GM21737 (cell line): ENCODE data around the gene RALGDS.

Experiments used
- ATAC-seq: cut with Tn5 transposase; IDR thresholded peaks from one replicate; pipeline ENCODE4 v1.9.1; 2021; ENCODE audit warnings: mild to moderate bottlenecking, moderate library complexity; ENCODE audit not compliant: unreplicated experiment

Gene RALGDS

DNA sequence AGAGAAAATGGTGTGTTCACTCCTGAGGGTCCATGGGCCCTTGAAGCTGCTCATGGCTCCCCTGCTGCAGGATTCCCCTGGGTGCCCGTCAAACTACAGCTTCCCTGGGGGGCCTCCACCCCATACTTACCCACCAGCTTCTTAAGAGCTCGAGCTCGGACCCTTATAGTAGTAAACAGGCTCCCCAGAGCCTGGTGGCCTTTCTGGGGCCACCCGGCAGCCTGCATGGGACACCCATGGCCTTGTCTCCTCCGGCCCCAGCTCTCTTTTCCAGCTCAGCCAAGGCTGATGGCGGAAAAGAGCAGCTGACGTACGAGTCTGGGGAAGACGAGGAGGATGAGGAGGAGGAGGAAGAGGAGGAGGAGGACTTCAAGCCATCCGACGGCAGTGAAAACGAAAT is 63.5 kb downstream of the RALGDS start:
- ATAC-seq, result no peak

DNA sequence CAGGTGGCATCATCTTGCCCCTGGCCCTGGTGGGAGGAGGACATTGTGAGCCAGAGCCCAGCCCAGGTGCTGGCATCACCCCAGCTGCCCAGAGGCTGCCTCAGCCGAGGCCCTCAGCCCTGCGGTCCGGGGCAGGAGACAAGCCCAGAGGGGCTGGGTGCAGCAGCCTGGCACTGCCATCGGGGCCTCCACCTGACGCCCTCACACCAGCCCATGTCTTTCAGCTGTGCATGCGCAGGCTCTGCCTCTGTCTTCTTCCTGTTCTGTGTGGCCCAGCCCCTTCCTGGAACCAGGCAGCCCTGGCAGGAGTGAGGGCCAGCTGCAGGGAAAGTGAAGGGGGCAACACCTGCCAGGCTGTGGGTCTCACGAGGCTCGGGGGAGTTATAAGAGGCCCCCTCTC is 64.0 kb downstream of the RALGDS start:
- no peak for ATAC-seq

DNA sequence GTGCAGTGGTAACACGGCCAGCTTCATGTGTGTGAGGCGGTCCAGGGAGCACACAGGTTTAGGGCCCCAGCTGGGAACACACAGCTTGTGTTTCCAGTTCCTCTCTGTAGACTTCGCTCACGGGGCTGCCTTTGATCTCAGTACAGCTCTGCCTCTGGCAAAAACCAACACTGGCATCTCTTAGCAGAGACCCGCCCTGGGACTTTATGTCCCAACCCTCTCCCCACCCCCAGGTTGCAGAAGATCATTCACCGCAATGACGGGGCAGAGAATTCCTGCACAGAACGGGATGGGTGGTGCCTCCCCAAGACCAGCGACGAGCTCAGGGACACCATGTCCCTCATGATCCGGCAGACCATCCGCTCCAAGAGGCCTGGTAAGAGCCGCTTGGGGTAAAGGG is 64.5 kb downstream of the RALGDS start:
- no peak for ATAC-seq

DNA sequence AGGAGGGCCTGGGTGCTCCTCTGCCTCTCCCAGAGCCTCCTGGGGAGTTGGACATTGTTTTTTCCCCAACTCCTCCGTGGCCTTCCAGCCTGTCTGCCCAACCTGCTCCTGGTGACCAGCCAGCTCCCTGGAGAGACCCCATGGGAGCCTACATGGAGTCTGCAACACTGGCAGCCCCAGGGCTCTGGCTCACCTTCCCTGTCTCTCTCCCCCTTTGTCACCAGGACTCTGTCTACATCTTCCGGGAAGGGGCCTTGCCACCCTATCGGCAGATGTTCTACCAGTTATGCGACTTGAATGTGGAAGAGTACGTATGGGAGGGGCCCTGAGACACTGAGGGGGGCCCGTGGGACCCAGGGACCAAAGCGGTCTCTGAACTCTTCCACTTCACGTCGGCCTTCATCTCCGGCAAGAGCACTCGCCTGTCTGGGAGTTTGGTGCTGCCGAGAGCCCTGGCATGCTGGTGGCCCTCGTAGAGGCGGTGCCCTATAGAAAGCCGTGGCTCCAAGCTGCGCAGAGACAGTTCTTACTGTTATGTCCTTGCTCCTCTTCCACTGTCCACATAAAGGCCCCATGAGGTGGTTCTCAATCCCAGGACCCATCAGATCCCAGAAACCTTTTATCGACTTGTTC is 65.1 kb downstream of the RALGDS start:
- no peak for ATAC-seq

DNA sequence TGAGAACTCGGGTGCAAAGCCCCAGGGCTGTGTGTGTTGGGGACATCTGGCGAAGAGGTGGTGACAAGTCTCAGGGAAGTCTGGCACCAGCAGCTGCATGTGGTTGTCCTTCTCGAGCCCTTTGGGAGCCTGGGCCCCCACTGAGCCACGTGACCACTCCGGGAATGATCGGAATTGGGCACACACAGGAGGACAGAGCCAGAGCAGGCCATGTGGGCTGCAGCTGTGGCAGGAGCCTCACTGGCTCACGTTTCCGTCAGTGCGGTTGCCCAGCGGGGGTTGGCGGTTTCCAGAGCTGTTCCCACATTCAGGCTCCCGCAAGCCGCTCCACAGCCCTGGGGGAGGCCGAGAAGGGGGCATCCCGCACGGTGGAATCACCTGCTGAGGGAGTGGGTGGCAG is 66.1 kb downstream of the RALGDS start:
- no peak for ATAC-seq

DNA sequence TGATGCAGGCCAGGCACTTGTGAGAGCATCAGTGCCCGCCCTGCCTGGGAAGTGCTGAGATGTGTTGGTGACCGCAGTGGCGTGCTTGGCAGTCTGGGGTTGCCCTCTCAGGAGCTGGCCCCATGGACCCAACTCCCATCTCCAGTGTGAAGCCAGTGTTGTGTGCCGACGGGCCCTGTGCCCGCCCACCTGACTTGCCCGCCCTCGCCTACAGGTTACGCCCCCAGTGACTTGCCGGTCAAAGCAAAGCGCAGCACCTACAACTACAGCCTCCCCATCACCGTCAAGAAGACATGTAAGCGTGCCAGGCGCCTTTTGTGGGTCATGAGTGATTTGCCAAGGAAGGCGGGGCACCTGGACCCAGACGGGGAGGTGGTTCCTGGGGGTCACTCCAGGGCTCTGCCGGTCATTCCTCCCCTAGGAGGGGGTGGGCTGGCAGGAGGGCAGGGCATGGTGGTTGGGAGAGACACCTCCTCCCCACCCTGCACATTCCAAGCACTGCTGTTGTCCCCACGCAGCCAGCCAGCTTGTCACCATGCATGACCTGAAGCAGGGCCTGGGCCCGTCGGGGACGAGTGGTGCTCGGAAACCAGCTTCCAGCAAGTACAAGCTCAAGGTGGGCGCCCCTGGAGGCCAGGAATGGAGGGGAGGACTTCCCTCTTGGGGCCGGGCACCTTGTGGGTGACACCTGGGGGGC is 66.7 kb downstream of the RALGDS start:
- no peak for ATAC-seq

DNA sequence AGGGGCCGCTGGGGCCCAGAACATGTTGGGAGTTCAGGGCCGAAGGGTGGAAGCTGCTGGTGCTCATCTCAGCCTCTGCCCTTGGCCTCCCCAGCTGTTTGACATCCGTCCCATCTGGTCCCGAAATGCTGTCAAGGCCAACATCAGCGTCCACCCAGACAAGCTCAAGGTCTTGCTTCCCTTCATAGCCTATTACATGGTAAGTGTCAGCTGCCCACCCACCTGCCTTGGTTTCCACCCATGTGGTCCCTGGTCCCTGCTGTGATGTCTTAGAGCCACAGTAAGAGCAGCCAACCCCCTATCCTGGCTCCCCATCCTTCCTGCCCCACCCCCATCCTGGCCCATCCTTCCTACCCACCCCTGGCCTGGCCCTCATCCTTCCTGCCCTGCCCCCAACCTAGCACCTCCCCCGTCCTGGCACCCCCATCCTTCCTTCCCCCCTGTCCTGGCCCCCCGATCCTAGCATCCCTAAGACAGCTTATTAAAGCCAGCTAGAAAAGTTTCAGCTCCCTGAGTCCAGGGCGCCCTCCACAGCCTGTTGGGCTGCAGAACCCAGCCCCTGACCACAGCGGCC is 69.0 kb downstream of the RALGDS start:
- ATAC-seq, result no peak

DNA sequence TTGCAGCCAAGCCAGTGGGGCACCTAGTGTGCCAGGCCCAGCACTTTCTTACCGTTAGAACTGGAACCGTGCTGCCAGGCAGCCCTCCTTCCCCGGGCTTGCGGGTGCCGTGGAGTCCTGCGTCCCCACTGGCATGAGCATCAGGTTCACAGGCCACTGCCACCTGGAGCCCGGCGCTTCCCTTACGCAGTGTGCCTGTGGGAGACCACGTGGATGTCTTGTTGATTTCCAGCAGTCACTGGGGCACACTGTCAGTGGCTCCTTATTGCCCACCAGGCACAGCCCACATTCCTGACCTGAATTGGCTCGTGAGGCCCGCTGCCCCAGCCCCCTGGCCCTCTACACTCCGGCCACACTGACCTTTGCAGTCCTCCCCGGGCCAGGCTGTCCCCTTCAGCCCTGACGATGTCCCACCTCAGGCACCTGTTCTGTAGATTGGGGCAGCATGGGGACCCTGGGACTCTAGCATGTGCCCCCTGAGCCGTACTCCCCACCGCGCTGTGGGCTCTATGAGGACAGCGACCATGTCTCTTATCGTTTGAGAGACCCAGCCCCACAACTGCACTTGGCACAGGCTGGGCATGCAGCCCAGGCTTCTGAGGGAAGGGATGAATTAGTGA is 69.6 kb downstream of the RALGDS start:
- ATAC-seq, result no peak

DNA sequence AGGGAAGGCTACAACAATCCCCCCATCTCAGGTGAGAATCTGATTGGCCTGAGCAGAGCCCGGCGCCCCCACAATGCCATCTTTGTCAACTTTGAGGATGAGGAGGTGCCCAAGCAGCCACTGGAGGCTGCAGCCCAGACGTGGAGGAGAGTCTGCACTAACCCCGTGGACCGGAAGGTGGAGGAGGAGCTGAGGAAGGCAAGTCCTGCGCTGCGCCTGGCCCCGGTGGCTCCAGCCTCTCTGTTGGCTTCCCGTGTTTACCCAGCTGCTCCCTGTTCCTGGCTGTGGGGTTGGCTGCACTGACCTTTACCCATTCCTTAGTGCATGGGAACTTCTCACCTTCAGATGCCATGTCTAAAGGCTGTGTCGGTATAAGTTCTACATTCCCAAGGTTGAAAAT is 70.3 kb downstream of the RALGDS start:
- no peak for ATAC-seq

DNA sequence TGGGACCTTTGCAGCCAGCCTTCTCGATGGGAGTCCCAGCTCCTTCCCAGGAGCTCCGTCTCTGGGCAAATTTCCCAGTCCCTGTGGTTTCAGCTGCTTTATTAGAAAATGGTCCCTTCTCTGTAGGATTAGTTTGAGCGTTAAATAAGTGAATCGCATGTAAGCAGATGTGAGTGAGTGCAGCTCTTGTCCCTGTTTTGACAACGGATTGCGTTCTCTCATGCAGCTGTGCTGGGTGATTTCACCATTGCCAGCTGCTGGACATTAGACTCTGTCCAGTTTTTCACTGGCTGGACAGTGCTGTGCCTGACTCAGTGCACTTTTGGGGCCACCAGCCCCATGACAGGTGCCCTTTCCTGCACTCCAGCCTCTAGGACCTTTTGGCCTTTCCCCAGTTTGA is 70.9 kb downstream of the RALGDS start:
- no peak for ATAC-seq

DNA sequence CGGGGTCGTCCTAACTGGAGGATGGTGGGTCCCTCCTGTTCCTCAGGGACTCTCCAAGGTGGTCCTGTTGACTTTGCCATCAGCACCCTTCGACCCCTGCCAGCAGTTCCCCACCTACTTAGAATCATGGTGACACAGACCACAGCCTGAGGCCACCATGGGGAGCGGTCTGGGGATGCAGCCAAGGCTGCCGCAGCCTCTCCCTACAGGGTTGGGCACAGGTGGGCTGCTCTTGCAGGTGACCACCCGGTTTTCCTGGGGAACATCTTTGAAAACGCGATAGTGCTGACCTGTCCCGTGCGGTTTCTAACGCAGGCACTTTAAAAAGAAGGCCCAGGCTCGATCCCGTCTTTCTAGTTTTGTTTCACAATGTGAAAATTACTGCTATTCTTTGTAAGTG is 72.0 kb downstream of the RALGDS start:
- no peak for ATAC-seq

DNA sequence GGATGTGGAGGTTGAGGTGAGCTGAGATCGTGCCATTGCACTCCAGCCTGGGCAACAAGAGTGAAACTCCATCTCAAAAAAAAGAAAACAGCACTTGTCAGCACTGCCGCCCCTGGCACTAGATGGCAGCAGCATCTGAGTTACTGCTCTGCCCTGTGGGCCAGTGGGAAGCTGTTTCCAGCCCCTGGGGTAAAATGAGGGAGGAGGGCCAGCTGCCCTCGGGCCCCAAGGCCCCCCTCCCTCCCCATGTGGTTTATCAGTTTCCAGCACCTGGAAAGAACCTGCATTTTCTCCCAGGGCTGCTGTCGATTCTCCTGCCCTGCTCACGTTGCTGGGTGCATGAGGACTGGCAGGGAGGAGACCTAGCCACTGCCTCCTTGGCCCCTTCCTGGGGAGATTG is 72.4 kb downstream of the RALGDS start:
- no peak for ATAC-seq
